H1 (cell line): ENCODE measurements around the gene C16orf46. TPM values are rescaled to one million over a fixed set of nuclear protein-coding genes. Genes with fewer than 3 reads are reported as not detected.

Experiments used
- CTCF ChIA-PET: fragments of 300-600 bp; sonication (Branson Sonifier 250); formaldehyde crosslinking; loops from one replicate; lab custom pipeline; 2021; ENCODE audit not compliant: partially characterized antibody; lab: Charles Lee
- POLR2A ChIA-PET: fragments of 300-600 bp; sonication (Branson Sonifier 250); formaldehyde crosslinking; loops from one replicate; lab custom pipeline; 2021; ENCODE audit warnings: inconsistent platforms; ENCODE audit not compliant: partially characterized antibody; lab: Charles Lee
- DNase-seq, 2 experiments: peaks; one replicate each; pipeline versions ENCODE4 v3.0.0 to v3.0.0-alpha.2; 2010 to 2022; ENCODE audit warnings: low spot score in 2 of 2, low read depth in 1 of 2, mixed read lengths in 1 of 2
- FAIRE-seq: peaks from 2 replicates; lab custom pipeline; 2011; peaks lifted over from hg19 to GRCh38; lab: Jason Lieb, UNC
- H2AFZ ChIP-seq: 2 replicates; pipeline ENCODE4 v1.8.1; 2012; ENCODE audit warnings: low read length, inconsistent platforms
- H2AK5ac ChIP-seq: 2 replicates; pipeline ENCODE4 v1.6.1; 2013; ENCODE audit warnings: low read depth, low read length
- H2BK120ac ChIP-seq: replicated peaks from 2 replicates; pipeline ENCODE3; 2013; ENCODE audit warnings: low read depth, low read length, inconsistent platforms
- H2BK12ac ChIP-seq: 2 replicates; pipeline ENCODE4 v1.6.1; 2013; ENCODE audit warnings: low read depth, low read length
- H2BK15ac ChIP-seq: 2 replicates; pipeline ENCODE4 v1.6.1; 2013; ENCODE audit warnings: low read length
- H2BK20ac ChIP-seq: 2 replicates; pipeline ENCODE4 v1.6.1; 2013; ENCODE audit warnings: low read length
- H2BK5ac ChIP-seq: 2 replicates; pipeline ENCODE4 v1.6.1; 2013; ENCODE audit warnings: low read depth, low read length
- H3K14ac ChIP-seq: 2 replicates; pipeline ENCODE4 v1.6.1; 2013; ENCODE audit warnings: inconsistent platforms; ENCODE audit not compliant: insufficient read length
- H3K18ac ChIP-seq: 2 replicates; pipeline ENCODE4 v1.6.1; 2013; ENCODE audit warnings: low read length; ENCODE audit errors: extremely low read depth
- H3K23ac ChIP-seq: 2 replicates; pipeline ENCODE4 v1.6.1; 2013; ENCODE audit warnings: inconsistent platforms; ENCODE audit not compliant: insufficient read length
- H3K23me2 ChIP-seq: 2 replicates; pipeline ENCODE4 v1.6.1; 2013; ENCODE audit warnings: low read depth, low read length
- H3K27ac ChIP-seq: 2 replicates; pipeline ENCODE4 v1.6.1; 2011; ENCODE audit warnings: low read depth, low read length, inconsistent platforms
- H3K27me3 ChIP-seq, 4 experiments: replicated peaks in 1 of 4; 1 replicate in 1 of 4; 2 replicates in 3 of 4; pipeline versions ENCODE4 v1.6.1 to v1.8.1; 2011 to 2013; ENCODE audit warnings: low read length in 3 of 4, mild to moderate bottlenecking in 3 of 4, inconsistent platforms in 2 of 4, mixed read lengths in 2 of 4, moderate library complexity in 1 of 4; ENCODE audit not compliant: control insufficient read depth in 3 of 4, insufficient read depth in 3 of 4; ENCODE audit errors: extremely low read depth in 1 of 4
- H3K36me3 ChIP-seq, 4 experiments: 2 replicates each; pipeline versions ENCODE4 v1.6.1 to v1.8.1; 2011 to 2013; ENCODE audit warnings: mild to moderate bottlenecking in 4 of 4, low read length in 3 of 4, moderate library complexity in 2 of 4, control low read depth in 1 of 4, inconsistent platforms in 1 of 4; ENCODE audit not compliant: insufficient read depth in 4 of 4, control insufficient read depth in 2 of 4
- H3K4ac ChIP-seq: replicated peaks from 2 replicates; pipeline ENCODE3; 2013; ENCODE audit warnings: low read length, low read depth, mixed read lengths, inconsistent platforms; ENCODE audit not compliant: insufficient read length
- H3K4me1 ChIP-seq, 4 experiments: replicated peaks in 1 of 4; 1 replicate in 1 of 4; 2 replicates in 3 of 4; pipeline versions ENCODE4 v1.6.1 to v1.8.1; 2011 to 2013; ENCODE audit warnings: low read length in 3 of 4, inconsistent platforms in 2 of 4, mixed read lengths in 1 of 4; ENCODE audit not compliant: insufficient read depth in 4 of 4, control insufficient read depth in 3 of 4
- H3K4me2 ChIP-seq, 2 experiments: 2 replicates each; pipeline versions ENCODE4 v1.6.1 to v1.8.1; 2011 to 2013; ENCODE audit warnings: low read depth in 2 of 2, low read length in 2 of 2, control low read depth in 1 of 2, inconsistent platforms in 1 of 2, mild to moderate bottlenecking in 1 of 2; ENCODE audit not compliant: insufficient read depth in 1 of 2
- H3K4me3 ChIP-seq, 4 experiments: fragments of 200-600, 300-600 bp in 1 of 4; sonication (generic), shearing (Covaris generic), sonication (Bioruptor Twin) in 1 of 4; 2 replicates each; pipeline versions ENCODE4 v1.5.1 to v1.8.1; 2011 to 2016; ENCODE audit warnings: low read length in 4 of 4, low read depth in 3 of 4, control low read depth in 2 of 4, inconsistent platforms in 2 of 4, mild to moderate bottlenecking in 2 of 4, mixed read lengths in 1 of 4, moderate library complexity in 1 of 4; ENCODE audit not compliant: insufficient read depth in 2 of 4; ENCODE audit errors: extremely low read depth in 1 of 4
- H3K56ac ChIP-seq: replicated peaks from 2 replicates; pipeline ENCODE3; 2013; ENCODE audit warnings: low read depth, mild to moderate bottlenecking, mixed read lengths, low read length, inconsistent platforms; ENCODE audit not compliant: insufficient read length
- H3K79me1 ChIP-seq: 2 replicates; pipeline ENCODE4 v1.6.1; 2013; ENCODE audit warnings: low read depth, low read length, control low read depth
- H3K79me2 ChIP-seq, 2 experiments: 2 replicates each; pipeline versions ENCODE4 v1.6.1 to v1.8.1; 2012 to 2013; ENCODE audit warnings: low read length in 2 of 2, mild to moderate bottlenecking in 2 of 2, inconsistent platforms in 1 of 2; ENCODE audit not compliant: insufficient read depth in 2 of 2, control insufficient read depth in 1 of 2
- H3K9ac ChIP-seq, 4 experiments: replicated peaks in 1 of 4; 1 replicate in 1 of 4; 2 replicates in 3 of 4; pipeline versions ENCODE4 v1.6.1 to v1.8.1; 2011 to 2013; ENCODE audit warnings: low read depth in 3 of 4, low read length in 3 of 4, control low read depth in 2 of 4, mild to moderate bottlenecking in 2 of 4, moderate library complexity in 2 of 4, inconsistent platforms in 1 of 4; ENCODE audit errors: extremely low read depth in 1 of 4
- H3K9me3 ChIP-seq, 2 experiments: 2 replicates each; pipeline versions ENCODE4 v1.6.1 to v1.8.1; 2012 to 2013; ENCODE audit warnings: mild to moderate bottlenecking in 2 of 2, moderate library complexity in 2 of 2, control low read depth in 1 of 2, inconsistent platforms in 1 of 2, low read depth in 1 of 2, low read length in 1 of 2, mixed read lengths in 1 of 2; ENCODE audit not compliant: insufficient read depth in 2 of 2
- H4K20me1 ChIP-seq, 2 experiments: replicated peaks in 1 of 2; 2 replicates each; pipeline versions ENCODE3 to v1.8.1; 2011 to 2013; ENCODE audit warnings: inconsistent platforms in 2 of 2, low read length in 2 of 2, mild to moderate bottlenecking in 1 of 2; ENCODE audit not compliant: insufficient read depth in 2 of 2, control insufficient read depth in 1 of 2
- H4K5ac ChIP-seq: 2 replicates; pipeline ENCODE4 v1.6.1; 2013; ENCODE audit warnings: low read length, low read depth, mixed read lengths, inconsistent platforms; ENCODE audit not compliant: insufficient read length
- H4K8ac ChIP-seq: 2 replicates; pipeline ENCODE4 v1.8.0; 2013; ENCODE audit warnings: mild to moderate bottlenecking, moderate library complexity, low read length, inconsistent platforms; ENCODE audit not compliant: insufficient read depth; ENCODE audit errors: extremely low read depth
- H4K91ac ChIP-seq: replicated peaks from 2 replicates; pipeline ENCODE3; 2013; ENCODE audit warnings: low read length, mixed read lengths, inconsistent platforms; ENCODE audit not compliant: insufficient read length
- ATF3 ChIP-seq: IDR thresholded peaks from 2 replicates; pipeline ENCODE4 v1.6.1; 2011; ENCODE audit warnings: low read depth, mild to moderate bottlenecking, low read length; ENCODE audit not compliant: insufficient read depth
- CTCF ChIP-seq, 3 experiments: IDR thresholded peaks; 1 replicate in 2 of 3; 2 replicates in 1 of 3; pipeline versions ENCODE4 v1.5.1 to v1.6.1; 2011; ENCODE audit warnings: low read length in 3 of 3, mild to moderate bottlenecking in 3 of 3, inconsistent platforms in 2 of 3, low read depth in 1 of 3, moderate library complexity in 1 of 3; ENCODE audit not compliant: insufficient read depth in 1 of 3; ENCODE audit errors: control extremely low read depth in 1 of 3
- HDAC2 ChIP-seq, 2 experiments: fragments of 300-600 bp in 1 of 2; sonication (generic) in 1 of 2; IDR thresholded peaks; 2 replicates each; pipeline ENCODE4 v1.6.1; 2011 to 2012; ENCODE audit warnings: low read depth in 2 of 2, low read length in 2 of 2, mild to moderate bottlenecking in 2 of 2, moderate library complexity in 2 of 2, borderline replicate concordance in 1 of 2, inconsistent platforms in 1 of 2
- HDAC6 ChIP-seq: IDR thresholded peaks from one replicate; pipeline ENCODE4 v1.7.1; 2012; ENCODE audit warnings: low read depth, mild to moderate bottlenecking, inconsistent platforms, low read length, moderate library complexity
- SIN3A ChIP-seq, 2 experiments: IDR thresholded peaks in 1 of 2; conservative IDR thresholded peaks in 1 of 2; 2 replicates each; pipeline ENCODE4 v1.6.1; 2011 to 2012; ENCODE audit warnings: low read length in 2 of 2, improper control_type of control experiment in 1 of 2, low read depth in 1 of 2, mild to moderate bottlenecking in 1 of 2
- SP4 ChIP-seq: IDR thresholded peaks from 2 replicates; pipeline ENCODE4 v1.6.1; 2012; ENCODE audit warnings: low read length, inconsistent platforms
- USF2 ChIP-seq: IDR thresholded peaks from 2 replicates; pipeline ENCODE4 v1.6.1; 2011; ENCODE audit warnings: low read length, improper control_type of control experiment
- WGBS, 2 experiments: shearing (Covaris generic) in 1 of 2; methylation state at CpG; one replicate each; pipeline versions ENCODE4 v1.1.6 to v1.1.7; 2013 to 2015; ENCODE audit warnings: low lambda C conversion rate in 2 of 2, mixed read lengths in 2 of 2, inconsistent platforms in 1 of 2, low coverage in 1 of 2, missing lambda C conversion rate in 1 of 2; ENCODE audit not compliant: insufficient replicate concordance in 2 of 2, insufficient coverage in 1 of 2, insufficient read length in 1 of 2; ENCODE audit errors: extremely low coverage in 1 of 2, missing lambda C conversion rate in 1 of 2; 5-methylcytosine and 5-hydroxymethylcytosine counted together
- polyA plus RNA-seq, 7 experiments: library from polyadenylated mRNA; depleted of rRNA in 3 of 7; stranded (reverse) in 5 of 7; unstranded in 2 of 7; fragments of >200 nt in 5 of 7; fragments of 200-250 nt in 2 of 7; gene quantifications; 1 replicate in 5 of 7; 2 replicates in 1 of 7; 4 replicates in 1 of 7; pipeline versions ENCODE4 v1.2.1 to v1.2.3, GENCODE V29; 2011 to 2013; ENCODE audit warnings: missing spikeins in 2 of 7, mixed read lengths in 2 of 7
- total RNA-seq: library from RNA; stranded (reverse); fragmentation: NEBNext Ultra II Directional; extraction: Animal tissue kit (Norgen Biotek cat#: 25700); gene quantifications from 2 replicates; pipeline ENCODE4 v1.2.1, GENCODE V29; 2021

Gene C16orf46
- total and polyA plus RNA-seq, 2 of the 8 experiments (the other 6 are each of a cell fraction or from before 2014, with no cell fraction given) = 0.48 to 0.60 TPM

- Histone ChIP-seq H3K56ac (no peak overlapping the region), H2AFZ (no peak overlapping the region), H3K4ac (no peak overlapping the region), H4K5ac (no peak overlapping the region), H3K27ac (no peak overlapping the region), H3K79me2 (no peaks in the 10 kb centered on the region), H2BK15ac (no peak overlapping the region), H4K91ac (no peak overlapping the region), H2BK12ac (no peak overlapping the region), H3K23ac (no peak overlapping the region), H4K20me1 (no peaks in the 10 kb centered on the region), H3K14ac (no peak overlapping the region), H3K4me2 (no peak overlapping the region), H3K4me1 (no peaks in the 10 kb centered on the region), H3K9ac (no peak overlapping the region), H3K27me3 (no peaks in the 10 kb centered on the region), H3K18ac (no peak overlapping the region), H3K36me3 (no peaks in the 10 kb centered on the region), H3K9me3 (no peaks in the 10 kb centered on the region), H3K4me3 (no peak overlapping the region), H2BK120ac (no peak overlapping the region), H2BK5ac (no peak overlapping the region), H4K8ac (no peak overlapping the region), H2AK5ac (no peak overlapping the region), H3K23me2 (no peaks in the 10 kb centered on the region), H2BK20ac (no peak overlapping the region), H3K79me1 (no peaks in the 10 kb centered on the region)
- whole genome bisulfite sequencing, 2 experiments = 87% methylated on average over 8 of the region's 8 CpGs; no CpG with 5 or more reads in 1 of the 2 experiments
- DNase-seq = no peak
- ChIA-PET CTCF (interaction anchor here (0.7 to 1.3 kb wide), 5 partner anchors 8 to 167 kb away, joined by 3 to 6 read pairs (median 4); no protein-coding TSS in a partner anchor), POLR2A (interaction anchor here (0.9 to 1.0 kb wide), 2 partner anchors 30 to 71 kb away, joined by 3 read pairs; partner anchors contain the start of genes ATMIN and C16orf46)
- no peak for FAIRE-seq
- TF ChIP-seq USF2 (no peak), HDAC2 (IDR thresholded peaks at IDR 0.05; ENCODE audit: borderline replicate concordance in 1 of 2, low read depth in 2 of 2, low read length in 2 of 2) (no peak), HDAC6 (no peak), CTCF (IDR thresholded peaks at IDR 0.05; ENCODE audit: control extremely low read depth in 1 of 3, insufficient read depth in 1 of 3, low read depth in 1 of 3, low read length in 3 of 3) (no peak), SIN3A (conservative IDR thresholded peaks at IDR 0.05 in 1 of 2, IDR thresholded peaks at IDR 0.05 in 1 of 2; ENCODE audit: low read depth in 1 of 2, low read length in 2 of 2) (no peak), ATF3 (no peak), SP4 (no peak)
Observed at GRCh38 chr16:81106826-81107503, 29.9 kb upstream of the C16orf46 start.
